Activated naive CD4-positive, alpha-beta T cell treated with anti-CD3 and anti-CD28 coated beads, Interleukin-2, amount 50 U/mL, for 24 hours (primary cell): ENCODE data around the gene RGS21.

Experiments used
- H3K27ac Mint-ChIP-seq: one replicate; pipeline ENCODE4 v1.8.0; 2021; ENCODE audit warnings: mild to moderate bottlenecking, mixed read lengths
- H3K27me3 Mint-ChIP-seq: one replicate; pipeline ENCODE4 v1.8.0; 2021; ENCODE audit warnings: mixed read lengths
- H3K36me3 Mint-ChIP-seq: one replicate; pipeline ENCODE4 v1.8.0; 2021; ENCODE audit warnings: mixed read lengths
- H3K4me1 Mint-ChIP-seq: one replicate; pipeline ENCODE4 v1.8.0; 2021; ENCODE audit warnings: mixed read lengths
- H3K4me3 Mint-ChIP-seq: one replicate; pipeline ENCODE4 v1.8.0; 2021; ENCODE audit warnings: mild to moderate bottlenecking, mixed read lengths
- H3K9me3 Mint-ChIP-seq: one replicate; pipeline ENCODE4 v1.8.0; 2021; ENCODE audit warnings: mixed read lengths

Gene RGS21

DNA sequence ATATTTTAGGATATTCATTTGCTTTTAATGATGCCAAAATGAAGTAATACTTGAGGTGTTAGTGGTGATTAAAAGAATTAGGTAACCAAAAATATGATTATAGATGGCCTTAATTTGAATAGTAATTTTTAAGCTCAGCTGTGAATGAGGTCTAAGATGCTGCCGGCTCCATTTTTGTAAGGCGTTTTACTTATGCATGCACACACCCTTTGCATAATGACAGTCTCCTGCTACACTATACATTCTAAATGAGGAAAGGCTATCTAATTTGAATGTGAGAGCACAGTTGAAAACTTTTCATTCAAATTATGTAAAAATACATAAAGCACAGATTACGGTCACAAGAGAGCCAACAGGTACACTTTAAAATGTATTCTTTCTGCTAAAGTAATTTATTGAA lies 41.6 kb downstream of the RGS21 start:
- no peaks in the 10 kb centered on the region for H3K27me3 Mint-ChIP-seq
- no peak overlapping the region for H3K27ac Mint-ChIP-seq
- no peaks in the 10 kb centered on the region for H3K4me1 Mint-ChIP-seq
- no peaks in the 10 kb centered on the region for H3K9me3 Mint-ChIP-seq
- no peak overlapping the region for H3K4me3 Mint-ChIP-seq
- H3K36me3 Mint-ChIP-seq = no peaks in the 10 kb centered on the region

DNA sequence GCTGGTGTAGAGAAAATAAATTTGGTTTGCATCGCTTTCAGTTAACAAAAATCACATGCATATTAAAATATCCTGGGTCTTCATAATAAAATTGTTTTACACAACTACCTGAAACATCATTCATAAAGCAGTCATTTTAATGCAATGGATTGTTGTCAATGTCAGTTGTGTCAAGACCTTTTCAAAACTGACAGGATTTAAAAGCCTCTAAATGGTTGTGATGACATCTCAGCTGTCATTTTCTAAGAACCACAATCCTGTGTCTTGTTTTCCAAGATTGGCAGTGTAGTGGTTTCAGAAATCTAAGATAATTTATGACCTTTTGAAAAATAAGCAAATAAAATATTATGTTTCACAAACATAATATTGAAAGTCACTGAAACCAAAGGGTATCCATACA lies 42.0 kb downstream of the RGS21 start:
- Mint-ChIP-seq H3K9me3 (no peaks in the 10 kb centered on the region), H3K4me3 (no peak overlapping the region), H3K4me1 (no peaks in the 10 kb centered on the region), H3K27ac (no peak overlapping the region), H3K36me3 (no peaks in the 10 kb centered on the region), H3K27me3 (no peaks in the 10 kb centered on the region)

DNA sequence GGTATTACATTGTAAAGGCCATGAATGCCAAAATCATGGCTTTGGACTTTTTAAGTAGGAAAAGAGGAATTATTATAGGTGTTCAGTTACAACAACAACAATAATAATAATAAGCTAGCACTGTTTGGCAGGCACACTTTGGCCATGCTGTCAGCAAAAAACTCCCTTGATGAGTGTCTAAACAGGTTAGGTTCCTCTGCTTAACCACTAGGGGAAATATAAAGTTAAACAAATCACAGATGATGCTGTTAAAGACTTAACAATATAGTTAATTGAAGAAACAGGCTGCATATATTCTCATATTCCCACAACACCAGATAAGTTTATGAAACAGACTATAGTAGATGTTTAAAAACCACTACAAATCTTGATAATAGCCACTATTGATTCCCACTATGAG lies 46.4 kb downstream of the RGS21 start:
- H3K9me3 Mint-ChIP-seq = no peaks in the 10 kb centered on the region
- no peak overlapping the region for H3K4me3 Mint-ChIP-seq
- no peaks in the 10 kb centered on the region for H3K4me1 Mint-ChIP-seq

DNA sequence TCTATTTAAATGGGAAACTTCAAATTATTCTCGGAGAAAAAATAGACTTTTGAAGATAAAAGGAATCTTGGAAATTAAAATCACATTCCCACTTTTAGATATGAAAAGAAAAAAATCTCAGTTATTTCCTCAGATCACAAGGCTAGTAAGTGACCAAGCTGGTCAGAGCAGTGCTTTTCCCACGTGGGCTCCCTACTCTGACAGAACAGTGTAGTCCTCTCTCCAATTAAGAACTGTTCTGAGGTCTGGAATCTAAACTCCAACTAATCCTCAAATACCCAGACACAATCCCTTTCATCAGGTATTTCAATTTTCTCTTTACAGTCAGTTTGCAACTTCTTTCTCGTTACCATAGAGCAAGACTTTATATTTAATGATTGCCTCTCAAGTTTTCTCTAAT lies 50.6 kb downstream of the RGS21 start:
- Mint-ChIP-seq H3K36me3 (no peaks in the 10 kb centered on the region), H3K27me3 (no peaks in the 10 kb centered on the region), H3K27ac (no peak overlapping the region), H3K9me3 (no peaks in the 10 kb centered on the region), H3K4me1 (no peaks in the 10 kb centered on the region), H3K4me3 (no peak overlapping the region)

More for the DNA sequence above, 46.4 kb downstream of the RGS21 start:
- Mint-ChIP-seq H3K36me3 (no peaks in the 10 kb centered on the region), H3K27me3 (no peaks in the 10 kb centered on the region), H3K27ac (no peak overlapping the region)

DNA sequence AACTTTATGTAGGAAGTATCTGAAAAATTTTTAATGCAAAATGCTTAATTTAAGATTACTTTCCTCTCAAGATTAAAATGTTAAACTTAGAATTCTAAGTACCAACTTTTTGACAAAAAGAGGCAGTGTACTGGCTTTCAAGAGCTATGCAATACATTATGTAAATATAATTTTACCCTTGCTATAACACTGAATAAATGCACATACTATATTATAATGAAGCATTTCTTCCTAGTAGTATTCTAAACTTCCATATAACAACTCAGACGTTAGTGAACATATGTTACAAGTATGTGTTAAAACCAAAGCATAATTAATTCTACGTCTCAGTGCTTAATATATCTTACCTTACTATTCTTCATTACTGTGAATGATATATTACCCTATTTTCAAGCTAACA lies 58.5 kb downstream of the RGS21 start:
- H3K27ac Mint-ChIP-seq = no peak overlapping the region
- H3K9me3 Mint-ChIP-seq = no peaks in the 10 kb centered on the region
- H3K36me3 Mint-ChIP-seq = no peaks in the 10 kb centered on the region
- H3K4me1 Mint-ChIP-seq = no peaks in the 10 kb centered on the region
- no peak overlapping the region for H3K4me3 Mint-ChIP-seq
- H3K27me3 Mint-ChIP-seq = no peaks in the 10 kb centered on the region

- Mint-ChIP-seq H3K9me3 (no peaks in the 10 kb centered on the region), H3K27ac (no peak overlapping the region), H3K27me3 (peaks cover 2% of the 10 kb centered on the region), H3K4me1 (no peaks in the 10 kb centered on the region), H3K36me3 (no peaks in the 10 kb centered on the region), H3K4me3 (no peak overlapping the region)
Observed at GRCh38 chr1:192376374-192376773, 59.6 kb downstream of the RGS21 start.

DNA sequence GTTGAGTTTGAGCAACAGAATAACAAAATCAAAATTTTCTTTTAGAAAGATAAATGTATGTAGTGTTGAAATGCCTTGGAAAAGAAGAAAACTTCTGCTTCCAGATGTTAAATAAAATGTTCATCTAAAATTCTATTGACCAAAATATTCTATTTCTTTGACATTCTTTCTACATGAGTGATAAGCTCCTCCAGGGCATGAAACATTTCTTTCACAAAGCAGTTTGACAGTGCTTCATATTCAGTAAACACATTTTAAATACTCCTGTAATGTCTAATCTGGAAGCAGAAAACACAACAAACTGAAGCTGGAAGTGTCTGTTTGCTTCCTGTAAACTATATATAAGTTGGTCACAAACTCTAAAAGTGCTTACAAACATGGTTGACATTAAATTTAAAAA lies 61.5 kb downstream of the RGS21 start:
- Mint-ChIP-seq H3K27ac (no peak overlapping the region), H3K4me1 (no peaks in the 10 kb centered on the region), H3K9me3 (no peaks in the 10 kb centered on the region), H3K36me3 (no peaks in the 10 kb centered on the region), H3K4me3 (no peak overlapping the region), H3K27me3 (peaks cover 2% of the 10 kb centered on the region)

DNA sequence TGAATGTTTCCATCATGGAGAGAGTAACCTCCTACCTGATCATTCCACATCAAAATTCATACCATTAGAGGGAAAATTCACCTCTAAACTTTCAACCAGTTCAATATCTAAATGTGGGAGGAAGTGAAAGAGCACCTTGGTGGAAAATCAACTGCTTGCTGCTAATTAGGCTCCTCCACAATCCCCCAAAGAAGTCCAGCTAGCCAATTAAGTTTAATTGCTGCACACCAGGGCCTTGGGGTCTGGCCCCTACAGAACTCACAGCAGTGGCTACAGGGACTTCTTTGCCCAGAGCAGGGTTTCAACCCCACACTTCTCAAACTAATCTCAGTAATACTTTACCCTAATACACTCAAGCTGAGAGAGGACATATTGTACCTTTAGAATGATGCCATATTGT lies 62.1 kb downstream of the RGS21 start:
- Mint-ChIP-seq H3K27ac (no peak overlapping the region), H3K9me3 (no peaks in the 10 kb centered on the region), H3K36me3 (no peaks in the 10 kb centered on the region), H3K27me3 (peaks cover 3% of the 10 kb centered on the region), H3K4me1 (no peaks in the 10 kb centered on the region), H3K4me3 (no peak overlapping the region)

DNA sequence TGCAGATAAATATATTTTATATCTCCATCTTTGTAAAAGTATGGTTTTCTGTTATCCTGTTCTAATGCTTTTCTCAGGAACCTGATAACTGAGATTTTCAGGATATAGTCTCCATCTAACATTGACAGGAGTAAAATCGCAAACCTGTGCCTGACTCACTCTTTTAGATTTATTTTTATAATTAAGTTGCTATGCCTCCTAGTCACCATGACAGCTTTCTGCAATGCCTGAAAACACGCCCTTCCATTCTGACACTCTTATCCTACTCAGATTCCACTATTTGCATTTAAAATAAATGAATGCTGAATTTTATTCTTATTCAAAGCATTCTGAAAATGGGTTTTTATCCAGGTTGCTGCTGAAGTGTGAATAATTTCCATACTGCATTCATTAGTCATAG lies 62.8 kb downstream of the RGS21 start:
- Mint-ChIP-seq H3K4me1 (no peaks in the 10 kb centered on the region), H3K27ac (no peak overlapping the region), H3K9me3 (no peaks in the 10 kb centered on the region), H3K36me3 (no peaks in the 10 kb centered on the region), H3K27me3 (peaks cover 3% of the 10 kb centered on the region), H3K4me3 (no peak overlapping the region)

DNA sequence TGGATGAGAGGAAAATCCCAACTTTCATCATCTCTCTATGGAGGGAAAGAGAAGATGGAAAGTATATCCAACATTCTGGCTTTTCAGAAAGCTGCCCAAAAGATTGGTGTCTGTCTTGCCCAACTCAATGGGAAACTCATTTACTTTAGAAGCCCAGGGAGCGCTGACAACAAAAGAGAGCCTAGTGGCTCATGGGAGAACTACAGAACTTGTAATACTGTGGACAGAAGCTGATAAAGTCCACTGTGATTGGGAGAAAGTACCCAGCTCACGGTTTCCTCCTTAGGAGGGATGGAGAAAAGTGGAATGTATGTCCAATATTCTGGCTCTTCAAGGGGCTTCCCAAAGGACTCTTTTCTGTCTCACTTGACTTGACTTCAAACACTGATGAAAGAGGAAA lies 66.0 kb downstream of the RGS21 start:
- no peak overlapping the region for H3K4me3 Mint-ChIP-seq
- H3K27ac Mint-ChIP-seq = no peak overlapping the region
- peaks cover 5% of the 10 kb centered on the region for H3K27me3 Mint-ChIP-seq
- H3K36me3 Mint-ChIP-seq = no peaks in the 10 kb centered on the region
- no peaks in the 10 kb centered on the region for H3K4me1 Mint-ChIP-seq
- no peaks in the 10 kb centered on the region for H3K9me3 Mint-ChIP-seq

DNA sequence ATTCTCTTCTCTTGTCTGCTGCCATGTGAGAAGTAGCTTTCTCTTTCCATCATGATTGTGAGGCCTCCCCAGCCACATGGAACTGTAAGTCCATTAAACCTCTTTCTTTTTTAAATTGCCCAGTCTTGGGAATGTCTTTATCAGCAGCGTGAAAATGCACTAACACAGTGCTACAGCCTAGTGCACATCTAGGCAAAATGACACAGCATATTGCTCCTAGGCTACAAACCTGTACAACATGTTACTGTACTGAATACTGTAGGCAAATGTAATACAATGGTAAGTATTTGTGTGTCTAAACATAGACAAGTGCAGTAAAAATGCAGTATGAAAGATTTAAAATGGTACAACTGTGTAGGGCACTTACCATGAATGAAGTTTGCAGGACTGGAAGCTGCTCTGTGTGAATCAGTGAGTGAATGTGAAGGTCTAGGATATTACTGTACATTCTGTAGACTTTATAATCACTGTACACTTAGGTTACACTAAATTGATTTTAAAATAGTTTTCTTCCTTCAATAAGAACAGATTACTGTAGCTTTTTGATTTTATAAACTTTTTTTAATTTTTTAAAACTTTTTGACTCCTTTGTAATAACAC lies 69.4 kb downstream of the RGS21 start:
- Mint-ChIP-seq H3K36me3 (no peaks in the 10 kb centered on the region), H3K27ac (no peak overlapping the region), H3K27me3 (peaks cover 3% of the 10 kb centered on the region), H3K4me3 (no peak overlapping the region), H3K9me3 (no peaks in the 10 kb centered on the region), H3K4me1 (no peaks in the 10 kb centered on the region)

GRCh38 chr1:192395211-192395610 lies 78.4 kb downstream of the RGS21 start:
- H3K27ac Mint-ChIP-seq = no peak overlapping the region
- no peaks in the 10 kb centered on the region for H3K36me3 Mint-ChIP-seq
- peaks cover 3% of the 10 kb centered on the region for H3K27me3 Mint-ChIP-seq
- H3K9me3 Mint-ChIP-seq = no peaks in the 10 kb centered on the region
- H3K4me1 Mint-ChIP-seq = no peaks in the 10 kb centered on the region
- no peak overlapping the region for H3K4me3 Mint-ChIP-seq

- H3K4me1 Mint-ChIP-seq = no peaks in the 10 kb centered on the region
- H3K27me3 Mint-ChIP-seq = peaks cover 3% of the 10 kb centered on the region
- H3K27ac Mint-ChIP-seq = no peak overlapping the region
- no peak overlapping the region for H3K4me3 Mint-ChIP-seq
- no peaks in the 10 kb centered on the region for H3K36me3 Mint-ChIP-seq
- no peaks in the 10 kb centered on the region for H3K9me3 Mint-ChIP-seq
Observed at GRCh38 chr1:192395895-192396294, 79.1 kb downstream of the RGS21 start.

- Mint-ChIP-seq H3K27me3 (peaks cover 3% of the 10 kb centered on the region), H3K4me3 (no peak overlapping the region), H3K36me3 (no peaks in the 10 kb centered on the region), H3K4me1 (no peaks in the 10 kb centered on the region), H3K9me3 (no peaks in the 10 kb centered on the region), H3K27ac (no peak overlapping the region)
Observed at GRCh38 chr1:192399161-192399560, 82.4 kb downstream of the RGS21 start.

DNA sequence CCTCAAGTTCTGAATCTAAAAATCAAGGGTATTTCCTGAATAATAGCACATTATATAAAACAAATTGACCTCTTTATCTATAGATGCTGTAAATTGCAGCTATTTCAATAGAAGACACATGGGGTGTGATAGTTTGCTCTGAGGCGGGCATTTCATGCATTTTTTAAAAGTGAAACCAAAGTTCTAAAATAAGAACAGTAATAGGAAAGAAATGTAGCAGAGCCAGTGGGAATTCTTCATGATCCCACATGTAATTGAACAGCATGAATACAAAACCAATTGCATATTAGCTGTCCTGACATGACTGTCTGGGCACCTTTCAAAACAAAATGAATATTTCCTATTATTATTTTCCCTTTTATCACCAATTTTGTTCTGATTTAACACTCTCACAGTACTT lies 85.0 kb downstream of the RGS21 start:
- no peaks in the 10 kb centered on the region for H3K9me3 Mint-ChIP-seq
- no peaks in the 10 kb centered on the region for H3K36me3 Mint-ChIP-seq
- H3K27me3 Mint-ChIP-seq = peaks cover 3% of the 10 kb centered on the region
- H3K4me1 Mint-ChIP-seq = no peaks in the 10 kb centered on the region
- H3K27ac Mint-ChIP-seq = no peak overlapping the region
- no peak overlapping the region for H3K4me3 Mint-ChIP-seq

DNA sequence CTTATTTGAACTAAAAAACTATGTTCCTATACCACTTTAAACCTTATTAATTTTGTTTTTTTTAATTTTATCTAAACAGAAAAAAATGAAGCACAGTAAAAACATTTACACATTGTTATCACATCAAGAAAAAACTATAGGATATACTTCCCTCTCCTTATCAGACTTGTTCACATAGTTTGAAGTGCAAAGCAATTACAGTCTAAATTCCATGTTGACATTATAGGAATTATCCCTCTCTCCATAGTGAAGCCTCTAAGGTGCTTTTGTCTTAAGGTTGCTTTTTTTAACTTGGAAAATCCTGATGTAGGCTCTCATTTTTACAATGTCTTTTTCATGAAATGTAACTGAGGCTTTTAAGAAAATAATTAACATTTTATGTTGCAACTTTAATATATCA lies 85.8 kb downstream of the RGS21 start:
- no peaks in the 10 kb centered on the region for H3K4me1 Mint-ChIP-seq
- no peaks in the 10 kb centered on the region for H3K36me3 Mint-ChIP-seq
- H3K27ac Mint-ChIP-seq = no peak overlapping the region
- peaks cover 3% of the 10 kb centered on the region for H3K27me3 Mint-ChIP-seq
- no peaks in the 10 kb centered on the region for H3K9me3 Mint-ChIP-seq
- H3K4me3 Mint-ChIP-seq = no peak overlapping the region

DNA sequence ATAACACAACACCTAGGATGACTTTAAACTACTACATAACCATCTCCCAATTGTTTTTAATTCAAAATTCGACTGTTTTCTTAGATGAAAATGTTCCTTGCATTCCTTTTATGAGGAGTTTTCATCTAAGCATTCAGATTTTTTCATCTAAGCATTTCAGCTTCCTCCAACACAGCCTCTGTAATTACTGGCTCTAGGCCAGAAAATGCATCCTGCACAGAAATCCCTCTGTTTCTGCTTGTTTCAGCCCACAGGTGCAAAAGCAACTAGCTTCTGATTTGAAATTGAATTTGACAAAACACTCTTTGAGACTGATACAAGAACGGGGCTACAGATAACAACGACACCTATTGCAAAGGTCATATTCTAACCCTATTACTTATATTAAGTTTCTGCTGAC lies 90.4 kb downstream of the RGS21 start:
- Mint-ChIP-seq H3K4me1 (no peaks in the 10 kb centered on the region), H3K9me3 (no peaks in the 10 kb centered on the region), H3K36me3 (no peaks in the 10 kb centered on the region), H3K4me3 (no peak overlapping the region), H3K27ac (no peak overlapping the region), H3K27me3 (no peaks in the 10 kb centered on the region)
